Measurements from ENCODE around the gene TMEM248. TPM values are rescaled to one million over a fixed set of nuclear protein-coding genes. Genes with fewer than 3 reads are reported as not detected.
"Not testable (repeated sequence)": the region's sequence is repeated elsewhere in the genome, so short reads cannot be mapped to it uniquely, and the experiment has no call there.

Gene TMEM248
- total RNA-seq (100 to 1,000 TPM in 1 of 5 experiments, 10 to 100 TPM in 4; 81.0 to 107 (median 91.6) TPM), polyA plus RNA-seq (100 to 1,000 TPM; 104 to 106 TPM), total RNA-seq (93.6 reads per million, percentile 83 among the genes with 10 or more reads in this experiment)

GRCh38 chr7:66920769-66921395, at the start of gene TMEM248:
Gene TMEM248 (plus strand): TSS chr7:66921225. CDS start chr7:66941866, 20,641 bp downstream.
- Histone ChIP-seq H3K4me3 (ENCODE audit: low read length) (peak within 1 kb of the TSS; percentile 80), H3K27me3 (ENCODE audit: control insufficient read depth in 2 of 2, insufficient read depth in 2 of 2, low read length in 2 of 2) (no peaks in the 10 kb centered on the region), H3K9me3 (ENCODE audit: control insufficient read depth in 2 of 3, low read length in 3 of 3) (no peaks in the 10 kb centered on the region), H3K36me3 (ENCODE audit: control insufficient read depth in 2 of 3, insufficient read depth in 3 of 3, low read length in 3 of 3) (peaks cover 0 to 4% (median 0%) of the 10 kb centered on the region in 3 experiments), H3K27ac (ENCODE audit: low read depth, low read length) (peak within 1 kb of the TSS; percentile 93), H3K4me1 (ENCODE audit: control insufficient read depth in 2 of 2, insufficient read depth in 2 of 2, low read length in 2 of 2) (peaks cover 18 to 20% of the 10 kb centered on the region in 2 donors)
- H3K4me1 Mint-ChIP-seq = peaks cover 14 to 49% (median 37%) of the 10 kb centered on the region in 7 donors
- H3K9me3 Mint-ChIP-seq = peaks cover 0 to 11% (median 0%) of the 10 kb centered on the region in 11 donors
- peak within 1 kb of the TSS; percentile 91 to 100 (median 98) for H3K4me3 Mint-ChIP-seq
- ChIA-PET POLR2A (interaction anchor here (0.6 to 3.7 kb wide), 14 partner anchors 10 to 806 kb away, joined by 3 to 35 read pairs (median 4); partner anchors contain the start of genes CRCP, KCTD7, SBDS and TYW1), CTCF (no interaction called here)
- ATAC-seq (peak; percentile 95), DNase-seq (peak; percentile 87 to 97 (median 94))
- intact Hi-C loops (cut with micrococcal nuclease) = loop anchor here (1.0 to 5.0 kb wide), 21 partner anchors 74 to 1914 kb away; partner anchors contain the start of genes KCTD7 (in 2 of the 2), RABGEF1 (in 2 of the 2), ERV3-1 (in 1 of the 2) and GUSB (in 1 of the 2)
- peak within 1 kb of the TSS; percentile 96 to 100 (median 98) for H3K27ac Mint-ChIP-seq
- H3K27me3 Mint-ChIP-seq = no peaks in the 10 kb centered on the region
- H3K36me3 Mint-ChIP-seq = peaks cover 0 to 18% (median 11%) of the 10 kb centered on the region in 5 donors

GRCh38 chr7:66873476-66873875, 47.5 kb upstream of the TMEM248 start:
- H3K4me3 ChIP-seq (ENCODE audit: low read length) = no peak overlapping the region
- H3K4me3 Mint-ChIP-seq = no peak overlapping the region
- no peak overlapping the region for H3K27ac Mint-ChIP-seq
- no peaks in the 10 kb centered on the region for H3K4me1 ChIP-seq (ENCODE audit: control insufficient read depth in 2 of 2, insufficient read depth in 2 of 2, low read length in 2 of 2)
- H3K27me3 ChIP-seq (ENCODE audit: control insufficient read depth in 2 of 2, insufficient read depth in 2 of 2, low read length in 2 of 2) = no peaks in the 10 kb centered on the region
- ChIA-PET POLR2A (no interaction called here), CTCF (no interaction called here)
- DNase-seq (no peak), ATAC-seq (no peak)
- H3K9me3 ChIP-seq (ENCODE audit: control insufficient read depth in 2 of 3, low read length in 3 of 3) = no peaks in the 10 kb centered on the region
- no peaks in the 10 kb centered on the region for H3K36me3 ChIP-seq (ENCODE audit: control insufficient read depth in 2 of 3, insufficient read depth in 3 of 3, low read length in 3 of 3)
- H3K27ac ChIP-seq (ENCODE audit: low read depth, low read length) = no peak overlapping the region
- intact Hi-C loops (cut with micrococcal nuclease) = no loop called here
- no peaks in the 10 kb centered on the region for H3K9me3 Mint-ChIP-seq
- H3K4me1 Mint-ChIP-seq = peaks cover 0 to 12% (median 0%) of the 10 kb centered on the region in 7 donors
- H3K36me3 Mint-ChIP-seq = peaks cover 0 to 28% (median 9%) of the 10 kb centered on the region in 5 donors
- no peaks in the 10 kb centered on the region for H3K27me3 Mint-ChIP-seq

GRCh38 chr7:66877577-66878300, 43.3 kb upstream of the TMEM248 start:
- no peak for DNase-seq

GRCh38 chr7:66878301-66878685, 42.7 kb upstream of the TMEM248 start:
- H3K4me3 Mint-ChIP-seq; POLR2A ChIA-PET; DNase-seq; intact Hi-C loops (cut with micrococcal nuclease); H3K27me3 Mint-ChIP-seq; H3K9me3 Mint-ChIP-seq; H3K4me3 ChIP-seq (ENCODE audit: low read length); ATAC-seq; H3K27ac ChIP-seq (ENCODE audit: low read depth, low read length); H3K4me1 ChIP-seq (ENCODE audit: control insufficient read depth in 2 of 2, insufficient read depth in 2 of 2, low read length in 2 of 2); H3K9me3 ChIP-seq (ENCODE audit: control insufficient read depth in 2 of 3, low read length in 3 of 3); H3K27me3 ChIP-seq (ENCODE audit: control insufficient read depth in 2 of 2, insufficient read depth in 2 of 2, low read length in 2 of 2); CTCF ChIA-PET; H3K36me3 ChIP-seq (ENCODE audit: control insufficient read depth in 2 of 3, insufficient read depth in 3 of 3, low read length in 3 of 3): not testable (repeated sequence)
- H3K27ac Mint-ChIP-seq = peak overlapping the region in 1 of 9 donors; percentile 25
- peaks cover 0 to 20% (median 0%) of the 10 kb centered on the region in 5 donors for H3K36me3 Mint-ChIP-seq
- peaks cover 0 to 13% (median 0%) of the 10 kb centered on the region in 7 donors for H3K4me1 Mint-ChIP-seq

More at GRCh38 chr7:66877577-66878300, 43.3 kb upstream of the TMEM248 start:
- Histone ChIP-seq H3K4me1 (ENCODE audit: control insufficient read depth in 2 of 2, insufficient read depth in 2 of 2, low read length in 2 of 2) (no peaks in the 10 kb centered on the region), H3K36me3 (ENCODE audit: control insufficient read depth in 2 of 3, insufficient read depth in 3 of 3, low read length in 3 of 3) (peaks cover 0 to 4% (median 0%) of the 10 kb centered on the region in 3 experiments), H3K27ac (ENCODE audit: low read depth, low read length) (no peak overlapping the region), H3K27me3 (ENCODE audit: control insufficient read depth in 2 of 2, insufficient read depth in 2 of 2, low read length in 2 of 2) (no peaks in the 10 kb centered on the region), H3K9me3 (ENCODE audit: control insufficient read depth in 2 of 3, low read length in 3 of 3) (no peaks in the 10 kb centered on the region), H3K4me3 (ENCODE audit: low read length) (no peak overlapping the region)
- no peak overlapping the region for H3K4me3 Mint-ChIP-seq
- H3K27me3 Mint-ChIP-seq = no peaks in the 10 kb centered on the region
- H3K27ac Mint-ChIP-seq = no peak overlapping the region
- CTCF ChIA-PET = no interaction called here
- intact Hi-C loops (cut with micrococcal nuclease) = no loop called here
- no peaks in the 10 kb centered on the region for H3K9me3 Mint-ChIP-seq
- no peak for ATAC-seq
- POLR2A ChIA-PET = no interaction called here
- H3K36me3 Mint-ChIP-seq = peaks cover 0 to 20% (median 0%) of the 10 kb centered on the region in 5 donors
- peaks cover 0 to 13% (median 0%) of the 10 kb centered on the region in 7 donors for H3K4me1 Mint-ChIP-seq

- peaks cover 0 to 26% (median 0%) of the 10 kb centered on the region in 5 donors for H3K36me3 Mint-ChIP-seq
- peaks cover 0 to 13% (median 0%) of the 10 kb centered on the region in 7 donors for H3K4me1 Mint-ChIP-seq
- no peak overlapping the region for H3K4me3 ChIP-seq (ENCODE audit: low read length)
- no peaks in the 10 kb centered on the region for H3K4me1 ChIP-seq (ENCODE audit: control insufficient read depth in 2 of 2, insufficient read depth in 2 of 2, low read length in 2 of 2)
- H3K9me3 ChIP-seq (ENCODE audit: control insufficient read depth in 2 of 3, low read length in 3 of 3) = no peaks in the 10 kb centered on the region
- POLR2A ChIA-PET = no interaction called here
- H3K27me3 Mint-ChIP-seq = no peaks in the 10 kb centered on the region
- H3K27ac ChIP-seq (ENCODE audit: low read depth, low read length) = no peak overlapping the region
- intact Hi-C loops (cut with micrococcal nuclease) = no loop called here
- no peaks in the 10 kb centered on the region for H3K27me3 ChIP-seq (ENCODE audit: control insufficient read depth in 2 of 2, insufficient read depth in 2 of 2, low read length in 2 of 2)
- H3K4me3 Mint-ChIP-seq = no peak overlapping the region
- ATAC-seq (no peak), DNase-seq (no peak)
- peaks cover 0 to 4% (median 0%) of the 10 kb centered on the region in 3 experiments for H3K36me3 ChIP-seq (ENCODE audit: control insufficient read depth in 2 of 3, insufficient read depth in 3 of 3, low read length in 3 of 3)
- H3K9me3 Mint-ChIP-seq = no peaks in the 10 kb centered on the region
- CTCF ChIA-PET = no interaction called here
- H3K27ac Mint-ChIP-seq = no peak overlapping the region
Measured at GRCh38 chr7:66880053-66880452, 41.0 kb upstream of the TMEM248 start.

- H3K27ac Mint-ChIP-seq; CTCF ChIA-PET; intact Hi-C loops (cut with micrococcal nuclease): not testable (repeated sequence)
Measured at GRCh38 chr7:66880577-66880976, 40.4 kb upstream of the TMEM248 start.

More at GRCh38 chr7:66880577-66880976, 40.4 kb upstream of the TMEM248 start:
- DNase-seq; H3K4me3 Mint-ChIP-seq; H3K36me3 ChIP-seq (ENCODE audit: control insufficient read depth in 2 of 3, insufficient read depth in 3 of 3, low read length in 3 of 3); H3K27ac ChIP-seq (ENCODE audit: low read depth, low read length); H3K9me3 Mint-ChIP-seq; H3K27me3 Mint-ChIP-seq; ATAC-seq; H3K4me1 ChIP-seq (ENCODE audit: control insufficient read depth in 2 of 2, insufficient read depth in 2 of 2, low read length in 2 of 2); H3K27me3 ChIP-seq (ENCODE audit: control insufficient read depth in 2 of 2, insufficient read depth in 2 of 2, low read length in 2 of 2); H3K9me3 ChIP-seq (ENCODE audit: control insufficient read depth in 2 of 3, low read length in 3 of 3); H3K4me3 ChIP-seq (ENCODE audit: low read length): not testable (repeated sequence)
- peaks cover 0 to 13% (median 0%) of the 10 kb centered on the region in 7 donors for H3K4me1 Mint-ChIP-seq
- H3K36me3 Mint-ChIP-seq = peaks cover 0 to 28% (median 3%) of the 10 kb centered on the region in 5 donors
- POLR2A ChIA-PET = interaction anchor here (0.6 kb wide), 1 partner anchor 312 kb away, joined by 7 read pairs; no protein-coding TSS in a partner anchor
